Measurements from ENCODE around the gene HAO1. TPM values are rescaled to one million over a fixed set of nuclear protein-coding genes. Genes with fewer than 3 reads are reported as not detected.

Gene HAO1
- total RNA-seq, 1 experiment from 2014 or later = not detected

DNA sequence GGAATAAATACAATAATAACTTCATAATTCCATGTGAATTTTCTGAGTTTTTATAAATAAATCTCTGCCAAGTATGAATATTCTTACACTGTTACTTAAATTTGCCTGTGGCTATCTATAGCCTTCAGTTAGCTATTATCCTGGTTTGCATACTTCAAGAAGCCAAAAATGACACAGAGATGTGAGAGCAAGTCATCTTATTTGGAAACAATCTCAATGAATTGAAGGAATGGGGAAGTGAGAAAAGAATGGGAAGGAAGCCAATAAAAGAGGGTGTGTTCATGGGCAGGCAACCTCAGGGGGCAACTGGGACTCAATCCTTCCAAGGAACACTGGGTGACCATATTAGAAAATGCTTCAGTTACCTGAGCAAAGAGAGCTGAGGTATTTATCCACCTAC is 9.9 kb downstream of the HAO1 start:
- no peaks in the 10 kb centered on the region for H3K4me1 Mint-ChIP-seq (ENCODE audit: insufficient read depth, unreplicated experiment)
- no peaks in the 10 kb centered on the region for H3K27me3 Mint-ChIP-seq (ENCODE audit: insufficient read depth, unreplicated experiment)
- no peak for DNase-seq (ENCODE audit: unreplicated experiment)
- no peaks in the 10 kb centered on the region for H3K9me3 Mint-ChIP-seq (ENCODE audit: unreplicated experiment)
- no TSS peak for BruUV-seq (replicated peaks)
- TF ChIP-seq, protein P1, sequence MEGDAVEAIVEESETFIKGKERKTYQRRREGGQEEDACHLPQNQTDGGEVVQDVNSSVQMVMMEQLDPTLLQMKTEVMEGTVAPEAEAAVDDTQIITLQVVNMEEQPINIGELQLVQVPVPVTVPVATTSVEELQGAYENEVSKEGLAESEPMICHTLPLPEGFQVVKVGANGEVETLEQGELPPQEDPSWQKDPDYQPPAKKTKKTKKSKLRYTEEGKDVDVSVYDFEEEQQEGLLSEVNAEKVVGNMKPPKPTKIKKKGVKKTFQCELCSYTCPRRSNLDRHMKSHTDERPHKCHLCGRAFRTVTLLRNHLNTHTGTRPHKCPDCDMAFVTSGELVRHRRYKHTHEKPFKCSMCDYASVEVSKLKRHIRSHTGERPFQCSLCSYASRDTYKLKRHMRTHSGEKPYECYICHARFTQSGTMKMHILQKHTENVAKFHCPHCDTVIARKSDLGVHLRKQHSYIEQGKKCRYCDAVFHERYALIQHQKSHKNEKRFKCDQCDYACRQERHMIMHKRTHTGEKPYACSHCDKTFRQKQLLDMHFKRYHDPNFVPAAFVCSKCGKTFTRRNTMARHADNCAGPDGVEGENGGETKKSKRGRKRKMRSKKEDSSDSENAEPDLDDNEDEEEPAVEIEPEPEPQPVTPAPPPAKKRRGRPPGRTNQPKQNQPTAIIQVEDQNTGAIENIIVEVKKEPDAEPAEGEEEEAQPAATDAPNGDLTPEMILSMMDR (IDR thresholded peaks at IDR 0.05; ENCODE audit: unreplicated experiment) = no peak
- no peak overlapping the region for H3K27ac Mint-ChIP-seq (ENCODE audit: low read depth, unreplicated experiment)
- H3K36me3 Mint-ChIP-seq (ENCODE audit: insufficient read depth, unreplicated experiment) = no peaks in the 10 kb centered on the region
- POLR2A ChIA-PET = interaction anchor here (0.7 to 1.2 kb wide), 2 partner anchors 18 to 792 kb away, joined by 3 read pairs; no protein-coding TSS in a partner anchor
- intact Hi-C loops (cut with micrococcal nuclease) = no loop called here
- CTCF ChIA-PET = interaction anchor here (0.5 to 11.9 kb wide), 3 partner anchors 29 to 1164 kb away, joined by 3 to 277 read pairs (median 5); no protein-coding TSS in a partner anchor
- H3K4me3 Mint-ChIP-seq (ENCODE audit: unreplicated experiment) = no peak overlapping the region

- intact Hi-C loops (cut with micrococcal nuclease) = loop anchor here (2.0 to 5.0 kb wide), 6 partner anchors 639 to 1749 kb away; no protein-coding TSS in a partner anchor
- TF ChIP-seq, protein P1 (IDR thresholded peaks at IDR 0.05; ENCODE audit: unreplicated experiment) = peak; percentile 59
- Mint-ChIP-seq H3K27me3 (ENCODE audit: insufficient read depth, unreplicated experiment) (no peaks in the 10 kb centered on the region), H3K27ac (ENCODE audit: low read depth, unreplicated experiment) (no peak overlapping the region), H3K9me3 (ENCODE audit: unreplicated experiment) (no peaks in the 10 kb centered on the region), H3K36me3 (ENCODE audit: insufficient read depth, unreplicated experiment) (no peaks in the 10 kb centered on the region), H3K4me1 (ENCODE audit: insufficient read depth, unreplicated experiment) (peaks cover 9% of the 10 kb centered on the region), H3K4me3 (ENCODE audit: unreplicated experiment) (no peak overlapping the region)
- DNase-seq (ENCODE audit: unreplicated experiment) = peak; percentile 50
- ChIA-PET POLR2A (no interaction called here), CTCF (interaction anchor here (0.5 to 1.9 kb wide), 39 partner anchors 10 to 1981 kb away, joined by 3 to 17 read pairs (median 3); no protein-coding TSS in a partner anchor)
- no TSS peak for BruUV-seq (replicated peaks)
These were observed 13.5 kb downstream of the HAO1 start for GRCh38 chr20:7926767-7927166.

GRCh38 chr20:7926323-7926722 is 13.9 kb downstream of the HAO1 start:
- Mint-ChIP-seq H3K27me3 (ENCODE audit: insufficient read depth, unreplicated experiment) (no peaks in the 10 kb centered on the region), H3K9me3 (ENCODE audit: unreplicated experiment) (no peaks in the 10 kb centered on the region), H3K4me3 (ENCODE audit: unreplicated experiment) (no peak overlapping the region), H3K4me1 (ENCODE audit: insufficient read depth, unreplicated experiment) (peaks cover 9% of the 10 kb centered on the region), H3K36me3 (ENCODE audit: insufficient read depth, unreplicated experiment) (no peaks in the 10 kb centered on the region), H3K27ac (ENCODE audit: low read depth, unreplicated experiment) (no peak overlapping the region)
- TF ChIP-seq, protein P1 (IDR thresholded peaks at IDR 0.05; ENCODE audit: unreplicated experiment) = no peak
- intact Hi-C loops (cut with micrococcal nuclease) = loop anchor here (2.0 to 5.0 kb wide), 6 partner anchors 639 to 1749 kb away; no protein-coding TSS in a partner anchor
- BruUV-seq (replicated peaks) = no TSS peak
- POLR2A ChIA-PET = no interaction called here
- CTCF ChIA-PET = interaction anchor here (0.5 to 1.9 kb wide), 32 partner anchors 10 to 1980 kb away, joined by 3 to 17 read pairs (median 4); no protein-coding TSS in a partner anchor
- no peak for DNase-seq (ENCODE audit: unreplicated experiment)

- CTCF ChIA-PET = interaction anchor here (0.6 to 1.8 kb wide), 13 partner anchors 10 to 1782 kb away, joined by 3 to 7 read pairs (median 4); no protein-coding TSS in a partner anchor
- no peaks in the 10 kb centered on the region for H3K9me3 Mint-ChIP-seq (ENCODE audit: unreplicated experiment)
These were observed 15.6 kb downstream of the HAO1 start for GRCh38 chr20:7924692-7925091.

More at GRCh38 chr20:7924692-7925091, 15.6 kb downstream of the HAO1 start:
- H3K4me3 Mint-ChIP-seq (ENCODE audit: unreplicated experiment) = no peak overlapping the region
- H3K4me1 Mint-ChIP-seq (ENCODE audit: insufficient read depth, unreplicated experiment) = peaks cover 9% of the 10 kb centered on the region
- no TSS peak for BruUV-seq (replicated peaks)
- POLR2A ChIA-PET = interaction anchor here (1.3 kb wide), 1 partner anchor 12 kb away, joined by 3 read pairs; no protein-coding TSS in a partner anchor
- DNase-seq (ENCODE audit: unreplicated experiment) = peak; percentile 67
- H3K27ac Mint-ChIP-seq (ENCODE audit: low read depth, unreplicated experiment) = no peak overlapping the region
- H3K27me3 Mint-ChIP-seq (ENCODE audit: insufficient read depth, unreplicated experiment) = no peaks in the 10 kb centered on the region
- H3K36me3 Mint-ChIP-seq (ENCODE audit: insufficient read depth, unreplicated experiment) = no peaks in the 10 kb centered on the region
- intact Hi-C loops (cut with micrococcal nuclease) = loop anchor here (5.0 kb wide), 4 partner anchors 637 to 1747 kb away; no protein-coding TSS in a partner anchor
- TF ChIP-seq, protein P1 (IDR thresholded peaks at IDR 0.05; ENCODE audit: unreplicated experiment) = no peak
